Effector memory CD4-positive, alpha-beta T cell (primary cell): ENCODE data around the gene NEO1.

Experiments used
- DNase-seq, 3 donors: peaks; one replicate each; pipeline ENCODE4 v3.0.0-alpha.2; 2020
- H3K27ac ChIP-seq: 2 replicates; pipeline ENCODE4 v1.7.0; 2013; ENCODE audit warnings: mild to moderate bottlenecking, low read length, moderate library complexity; ENCODE audit not compliant: insufficient read depth, poor library complexity, severe bottlenecking
- H3K27me3 ChIP-seq: replicated peaks from 2 replicates; pipeline ENCODE4 v1.7.0; 2013; ENCODE audit warnings: mild to moderate bottlenecking, low read length; ENCODE audit not compliant: insufficient read depth, control insufficient read depth, poor library complexity, severe bottlenecking
- H3K36me3 ChIP-seq: 2 replicates; pipeline ENCODE4 v1.7.0; 2013; ENCODE audit warnings: mild to moderate bottlenecking, low read length, moderate library complexity; ENCODE audit not compliant: control insufficient read depth, insufficient read depth
- H3K4me1 ChIP-seq: 2 replicates; pipeline ENCODE4 v1.7.0; 2013; ENCODE audit warnings: low read length, mild to moderate bottlenecking; ENCODE audit not compliant: control insufficient read depth, insufficient read depth, poor library complexity, severe bottlenecking
- H3K4me3 ChIP-seq: 2 replicates; pipeline ENCODE4 v1.7.0; 2013; ENCODE audit warnings: low read length, low read depth, mild to moderate bottlenecking; ENCODE audit not compliant: insufficient read depth, poor library complexity, severe bottlenecking
- H3K9me3 ChIP-seq: 2 replicates; pipeline ENCODE4 v1.7.0; 2013; ENCODE audit warnings: mild to moderate bottlenecking, low read length, moderate library complexity; ENCODE audit not compliant: control insufficient read depth

The NEO1 gene

DNA sequence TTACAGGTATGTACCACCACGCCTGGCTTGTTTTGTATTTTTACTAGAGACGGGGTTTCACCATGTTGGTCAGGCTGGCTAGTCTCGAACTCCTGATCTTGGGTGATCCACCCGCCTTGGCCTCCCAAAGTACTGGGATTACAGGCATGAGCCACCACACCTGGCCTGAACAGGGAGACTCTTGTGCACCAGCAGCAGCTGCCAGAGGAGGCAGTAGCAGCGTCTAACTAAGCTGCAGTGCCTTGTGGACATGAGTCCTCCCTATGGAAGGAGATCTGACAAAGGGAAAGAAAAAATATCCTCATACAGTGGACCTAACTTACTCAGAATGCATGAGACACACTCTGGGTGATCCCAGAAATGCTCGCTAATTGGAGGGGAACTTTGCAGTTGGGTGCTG, 36.8 kb upstream of the NEO1 start:
- no peak for DNase-seq
- H3K4me1 ChIP-seq = no peaks in the 10 kb centered on the region
- H3K27ac ChIP-seq = no peak overlapping the region
- H3K36me3 ChIP-seq = no peaks in the 10 kb centered on the region
- H3K27me3 ChIP-seq = no peaks in the 10 kb centered on the region
- H3K4me3 ChIP-seq = no peak overlapping the region
- H3K9me3 ChIP-seq = no peaks in the 10 kb centered on the region

DNA sequence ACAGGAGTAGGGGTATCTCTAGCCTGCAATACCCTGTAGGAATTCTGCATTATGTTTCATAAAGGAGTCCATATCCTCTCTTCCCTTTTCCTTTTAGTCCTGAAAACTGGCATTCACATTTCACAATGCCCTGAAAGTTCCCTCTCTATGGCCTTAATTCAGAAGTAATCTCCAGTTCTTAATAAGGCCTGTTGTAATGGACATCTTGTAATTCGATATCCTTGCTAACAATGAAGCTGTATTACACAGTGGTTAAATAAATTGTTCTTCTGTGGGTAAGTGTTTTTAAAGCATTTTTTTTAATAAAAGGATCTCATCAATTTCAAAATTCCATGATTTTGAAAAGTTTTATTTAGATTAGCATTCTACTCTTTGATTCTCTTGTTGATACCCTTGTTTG, 34.3 kb upstream of the NEO1 start:
- no peak overlapping the region for H3K27ac ChIP-seq
- H3K4me3 ChIP-seq = no peak overlapping the region
- no peaks in the 10 kb centered on the region for H3K4me1 ChIP-seq
- DNase-seq = no peak
- no peaks in the 10 kb centered on the region for H3K9me3 ChIP-seq
- no peaks in the 10 kb centered on the region for H3K36me3 ChIP-seq
- H3K27me3 ChIP-seq = no peaks in the 10 kb centered on the region

DNA sequence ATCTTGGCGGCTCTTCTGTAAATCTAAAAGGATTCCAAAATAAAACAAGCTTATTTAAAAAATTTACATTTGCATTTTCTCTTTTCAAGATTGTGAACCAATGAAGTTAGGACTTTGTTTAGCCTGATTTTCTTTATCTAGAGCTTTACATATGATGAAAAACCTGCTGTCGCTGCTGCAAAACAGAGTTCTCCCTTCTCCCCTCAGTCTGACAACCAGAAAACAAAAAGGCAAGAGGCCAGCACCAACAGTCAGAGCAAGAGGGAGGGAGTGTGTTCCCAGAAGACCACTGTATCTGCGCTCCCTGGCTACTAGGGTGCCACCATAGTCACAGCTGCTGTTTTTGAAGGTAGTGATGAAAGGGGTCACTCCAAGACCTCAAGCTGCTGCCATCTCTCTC, 33.1 kb upstream of the NEO1 start:
- no peaks in the 10 kb centered on the region for H3K9me3 ChIP-seq
- no peak for DNase-seq
- no peak overlapping the region for H3K27ac ChIP-seq
- no peak overlapping the region for H3K4me3 ChIP-seq
- no peaks in the 10 kb centered on the region for H3K27me3 ChIP-seq
- no peaks in the 10 kb centered on the region for H3K36me3 ChIP-seq
- no peaks in the 10 kb centered on the region for H3K4me1 ChIP-seq

DNA sequence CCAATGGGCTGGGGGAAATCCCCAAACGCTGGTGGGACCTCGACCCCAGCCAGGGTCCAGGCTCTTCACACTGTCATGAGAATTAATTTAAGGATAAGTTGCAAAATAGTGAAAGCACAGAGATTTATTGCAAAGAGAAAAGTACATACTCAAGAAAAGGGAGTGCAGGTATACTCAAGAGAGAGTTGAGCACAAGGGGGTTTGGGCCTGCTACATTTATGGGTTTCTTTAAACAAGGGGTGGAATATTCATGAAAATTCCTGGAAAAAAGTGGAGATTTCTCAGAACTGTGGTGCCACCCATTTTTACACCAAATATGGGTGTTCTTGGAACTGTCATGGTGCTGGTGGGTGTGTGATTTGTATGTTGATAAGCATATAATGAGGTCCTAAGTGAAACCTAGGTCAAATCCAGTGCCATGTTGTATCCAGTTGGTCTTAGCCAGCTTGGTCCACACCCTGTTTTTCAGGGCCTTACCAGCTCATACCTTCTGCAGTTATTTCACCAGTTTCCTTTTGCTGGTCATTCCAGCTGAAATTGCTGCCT, 32.6 kb upstream of the NEO1 start:
- no peak overlapping the region for H3K27ac ChIP-seq
- no peaks in the 10 kb centered on the region for H3K4me1 ChIP-seq
- DNase-seq = no peak
- H3K9me3 ChIP-seq = no peaks in the 10 kb centered on the region
- H3K4me3 ChIP-seq = no peak overlapping the region
- H3K36me3 ChIP-seq = no peaks in the 10 kb centered on the region
- no peaks in the 10 kb centered on the region for H3K27me3 ChIP-seq

DNA sequence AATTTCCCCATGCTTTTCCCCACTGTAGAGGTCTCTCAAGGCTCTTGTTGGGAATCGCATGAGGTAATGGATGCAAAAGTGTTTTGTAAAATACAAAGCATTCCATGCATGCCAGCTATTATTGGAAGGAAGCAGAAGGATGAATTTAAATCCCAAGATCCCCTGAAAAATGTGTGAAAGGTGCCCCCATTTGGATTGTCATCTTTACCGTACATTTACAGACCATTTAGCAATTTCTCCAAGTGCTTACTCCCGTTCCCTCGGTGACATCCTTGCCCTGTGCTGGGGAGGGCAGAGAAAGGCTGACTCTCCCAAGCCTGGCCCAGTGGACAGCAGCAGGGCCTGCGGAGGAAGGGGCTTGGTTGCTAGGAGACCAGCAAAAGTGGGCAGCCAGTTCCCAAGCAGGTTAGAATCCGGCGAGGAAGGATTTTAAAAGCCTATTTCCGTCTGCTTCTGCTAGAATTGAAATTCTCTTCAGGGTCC, 31.1 kb upstream of the NEO1 start:
- Histone ChIP-seq H3K36me3 (no peaks in the 10 kb centered on the region), H3K27ac (no peak overlapping the region), H3K9me3 (no peaks in the 10 kb centered on the region), H3K4me1 (no peaks in the 10 kb centered on the region), H3K27me3 (no peaks in the 10 kb centered on the region), H3K4me3 (no peak overlapping the region)
- DNase-seq = no peak

DNA sequence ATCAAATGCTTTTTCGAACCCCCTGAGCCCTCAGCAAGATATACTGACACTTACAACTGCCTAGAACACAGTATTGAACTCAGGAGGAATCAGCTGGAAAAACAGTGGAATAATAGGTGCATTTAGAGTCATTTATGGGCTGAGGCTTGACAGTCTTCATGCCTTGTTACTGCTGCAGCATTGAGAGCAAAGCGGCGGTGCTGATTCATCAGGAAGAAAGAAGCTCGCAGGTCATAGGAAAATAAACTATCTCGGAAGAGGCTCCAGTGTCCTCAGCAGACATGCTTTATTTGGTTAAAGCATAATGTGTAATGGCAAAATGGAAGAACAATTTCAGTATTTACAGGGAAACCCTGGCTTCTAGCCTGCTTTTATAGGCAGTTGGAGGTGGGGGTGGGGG, 30.1 kb upstream of the NEO1 start:
- Histone ChIP-seq H3K9me3 (no peaks in the 10 kb centered on the region), H3K27me3 (no peaks in the 10 kb centered on the region), H3K36me3 (no peaks in the 10 kb centered on the region), H3K27ac (no peak overlapping the region), H3K4me1 (no peaks in the 10 kb centered on the region), H3K4me3 (no peak overlapping the region)
- no peak for DNase-seq

DNA sequence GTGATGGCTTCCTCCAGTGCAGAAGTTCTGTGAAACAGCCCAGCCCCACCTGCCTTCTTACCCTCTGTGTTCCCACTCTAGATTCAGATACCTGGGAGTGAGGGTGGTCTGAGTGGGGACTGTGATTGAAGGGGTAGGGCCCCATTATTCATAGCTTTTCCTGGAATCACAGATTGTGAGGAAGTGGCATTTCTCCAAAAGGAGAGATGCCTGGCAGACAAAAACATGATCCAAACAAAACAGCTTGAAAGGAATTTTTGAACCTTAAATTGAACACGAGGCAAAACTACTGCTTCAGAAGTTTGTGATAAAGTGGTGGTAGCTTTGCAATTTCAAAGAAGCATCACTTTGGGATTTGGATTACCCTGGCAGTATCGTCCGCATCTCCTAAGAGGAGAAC, 29.2 kb upstream of the NEO1 start:
- DNase-seq = no peak
- H3K27me3 ChIP-seq = no peaks in the 10 kb centered on the region
- H3K36me3 ChIP-seq = no peaks in the 10 kb centered on the region
- no peaks in the 10 kb centered on the region for H3K9me3 ChIP-seq
- H3K4me1 ChIP-seq = no peaks in the 10 kb centered on the region
- H3K4me3 ChIP-seq = no peak overlapping the region
- no peak overlapping the region for H3K27ac ChIP-seq

DNA sequence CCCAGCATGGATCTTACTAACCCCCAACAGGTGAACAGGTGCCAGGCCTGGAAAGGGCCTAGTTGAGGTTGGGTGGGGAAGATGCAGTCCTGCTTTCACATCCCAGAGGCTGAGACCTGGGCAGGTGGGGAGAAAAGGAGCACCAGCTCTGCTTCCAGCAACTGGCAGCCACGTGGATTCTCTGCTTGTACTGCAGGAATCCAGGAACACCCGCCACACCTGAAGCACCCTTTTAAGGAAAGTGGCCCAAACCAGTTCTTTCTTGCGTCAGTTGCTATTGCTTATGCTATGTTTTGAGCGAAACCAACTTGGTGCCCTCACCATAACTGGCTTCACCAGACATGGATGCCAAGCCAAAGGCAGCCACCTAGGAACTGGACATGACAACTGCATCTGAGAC, 28.1 kb upstream of the NEO1 start:
- H3K9me3 ChIP-seq = no peaks in the 10 kb centered on the region
- no peak overlapping the region for H3K27ac ChIP-seq
- H3K36me3 ChIP-seq = no peaks in the 10 kb centered on the region
- H3K4me3 ChIP-seq = no peak overlapping the region
- H3K4me1 ChIP-seq = no peaks in the 10 kb centered on the region
- DNase-seq = no peak
- no peaks in the 10 kb centered on the region for H3K27me3 ChIP-seq

DNA sequence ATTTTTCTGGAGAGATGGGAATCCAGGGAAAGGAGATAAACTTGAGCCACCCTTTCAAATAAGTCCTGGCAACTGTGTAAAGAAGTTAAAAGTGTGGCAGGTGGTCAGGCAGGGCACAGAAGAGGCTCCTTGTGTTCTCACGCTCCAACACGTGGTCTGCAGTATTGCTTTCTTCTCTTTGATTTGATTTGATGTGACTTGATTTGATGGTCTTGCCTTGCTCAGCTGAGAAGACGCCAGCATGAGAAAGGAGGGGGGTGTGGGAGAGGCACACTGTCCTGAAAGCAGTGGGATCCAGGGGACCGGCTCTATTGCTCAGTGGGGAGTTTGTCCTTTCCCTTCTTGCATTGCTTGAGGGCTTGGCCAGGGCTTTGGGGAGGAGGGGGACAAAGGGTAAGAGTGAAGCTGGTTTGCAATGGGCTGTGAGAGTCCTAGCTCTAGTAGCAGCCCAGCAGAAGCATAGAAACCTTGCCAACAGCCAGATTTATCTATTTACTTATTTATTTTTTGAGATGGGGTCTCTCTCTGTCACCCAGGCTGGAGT, 25.7 kb upstream of the NEO1 start:
- no peaks in the 10 kb centered on the region for H3K27me3 ChIP-seq
- no peak overlapping the region for H3K27ac ChIP-seq
- no peak overlapping the region for H3K4me3 ChIP-seq
- no peak for DNase-seq
- H3K36me3 ChIP-seq = no peaks in the 10 kb centered on the region
- no peaks in the 10 kb centered on the region for H3K9me3 ChIP-seq
- H3K4me1 ChIP-seq = no peaks in the 10 kb centered on the region

DNA sequence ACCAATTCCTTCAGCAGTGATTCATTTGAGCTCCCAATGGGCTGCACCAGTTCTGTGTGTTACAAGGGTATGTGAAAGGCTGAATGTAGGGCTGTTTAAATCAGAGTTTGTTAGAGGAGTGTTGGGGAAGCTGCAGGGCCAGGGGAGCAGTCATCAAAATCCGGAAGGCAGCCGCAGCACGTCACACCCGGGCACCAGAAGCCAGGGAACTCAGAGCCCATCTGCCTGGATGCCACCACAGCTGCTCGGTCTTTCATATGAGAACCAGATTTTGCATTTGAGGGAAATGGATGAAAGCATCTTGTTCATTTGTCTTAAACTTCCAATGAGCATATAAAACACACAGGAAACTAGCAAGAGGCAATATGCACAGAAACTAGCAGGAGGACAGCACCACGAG, 24.2 kb upstream of the NEO1 start:
- no peak for DNase-seq
- no peaks in the 10 kb centered on the region for H3K27me3 ChIP-seq
- H3K4me1 ChIP-seq = no peaks in the 10 kb centered on the region
- no peaks in the 10 kb centered on the region for H3K9me3 ChIP-seq
- H3K4me3 ChIP-seq = no peak overlapping the region
- no peak overlapping the region for H3K27ac ChIP-seq
- no peaks in the 10 kb centered on the region for H3K36me3 ChIP-seq
